Hepatocyte (in vitro differentiated cells): ENCODE measurements around the gene ATP6V1E1. TPM values are rescaled to one million over a fixed set of nuclear protein-coding genes. Genes with fewer than 3 reads are reported as not detected.

ENCODE experiments used
- DNase-seq: peaks from one replicate; pipeline ENCODE4 v3.0.0-alpha.2; 2016; ENCODE audit warnings: low spot score
- H2AFZ ChIP-seq: fragments of 200-600 bp; sonication (generic); 2 replicates; pipeline ENCODE4 v1.6.0; 2016; ENCODE audit warnings: antibody characterized with exemption, mild to moderate bottlenecking
- H3K27ac ChIP-seq: fragments of 200-600 bp; sonication (generic); 2 replicates; pipeline ENCODE4 v1.5.1; 2016; ENCODE audit warnings: mild to moderate bottlenecking
- H3K27me3 ChIP-seq: fragments of 200-600 bp; sonication (generic); 2 replicates; pipeline ENCODE4 v1.6.1; 2016
- H3K36me3 ChIP-seq: fragments of 200-600 bp; sonication (generic); replicated peaks from 2 replicates; pipeline ENCODE4 v1.5.1; 2016; ENCODE audit warnings: low read depth; ENCODE audit not compliant: insufficient read depth
- H3K4me1 ChIP-seq: fragments of 200-600 bp; sonication (generic); 2 replicates; pipeline ENCODE4 v1.5.1; 2016; ENCODE audit warnings: mild to moderate bottlenecking, moderate library complexity; ENCODE audit not compliant: insufficient read depth
- H3K4me2 ChIP-seq: fragments of 200-600 bp; sonication (generic); 2 replicates; pipeline ENCODE4 v1.6.0; 2016
- H3K4me3 ChIP-seq: fragments of 200-600 bp; sonication (generic); 2 replicates; pipeline ENCODE4 v1.5.1; 2016; ENCODE audit warnings: mild to moderate bottlenecking
- H3K79me2 ChIP-seq: fragments of 200-600 bp; sonication (generic); 2 replicates; pipeline ENCODE4 v1.6.0; 2017; ENCODE audit warnings: mild to moderate bottlenecking
- H3K9me2 ChIP-seq: fragments of 200-600 bp; sonication (generic); replicated peaks from 2 replicates; pipeline ENCODE4 v1.6.0; 2017; ENCODE audit warnings: mild to moderate bottlenecking; ENCODE audit not compliant: insufficient read depth
- H3K9me3 ChIP-seq: fragments of 200-600 bp; sonication (generic); 2 replicates; pipeline ENCODE4 v1.5.1; 2016; ENCODE audit warnings: low read depth, mild to moderate bottlenecking
- H4K20me1 ChIP-seq: fragments of 200-600 bp; sonication (generic); 2 replicates; pipeline ENCODE4 v1.6.0; 2016; ENCODE audit warnings: mild to moderate bottlenecking; ENCODE audit not compliant: insufficient read depth, poor library complexity, severe bottlenecking
- EZH2 ChIP-seq: fragments of 200-600 bp; sonication (generic); IDR thresholded peaks from 2 replicates; pipeline ENCODE4 v1.6.1; 2016; ENCODE audit warnings: antibody characterized with exemption, mild to moderate bottlenecking, borderline replicate concordance
- EZH2phosphoT487 ChIP-seq: fragments of 200-600 bp; sonication (generic); IDR thresholded peaks from one replicate; pipeline ENCODE4 v1.6.1; 2018; ENCODE audit warnings: antibody characterized with exemption, mild to moderate bottlenecking, low read depth, moderate library complexity; ENCODE audit not compliant: unreplicated experiment, severe bottlenecking
- WGBS: methylation state at CpG from one replicate; pipeline ENCODE4 v1.1.6; 2016; ENCODE audit warnings: low lambda C conversion rate; ENCODE audit errors: missing lambda C conversion rate; 5-methylcytosine and 5-hydroxymethylcytosine counted together
- polyA plus RNA-seq: library from polyadenylated mRNA; unstranded; fragments of >200 nt; fragmentation: Nextera tagmentation; extraction: Ambion mirVana; gene quantifications from 2 replicates; pipeline ENCODE4 v1.2.1, GENCODE V29; 2016
- total RNA-seq: library from RNA; depleted of rRNA; stranded (reverse); fragments of >200 nt; gene quantifications from 2 replicates; pipeline ENCODE4 v1.2.3, GENCODE V29; 2014
- TF ChIP-seq, protein P1 (sequence below): fragments of 200-600 bp; sonication (generic); IDR thresholded peaks from 2 replicates; pipeline ENCODE4 v1.5.1; 2016; ENCODE audit warnings: antibody characterized with exemption, mild to moderate bottlenecking; ENCODE audit not compliant: poor library complexity

ATP6V1E1 gene
- total and polyA plus RNA-seq, 2 experiments from 2014 or later = 122 to 145 TPM

- H3K4me3 ChIP-seq = peak overlapping the region; percentile 37
- H3K4me1 ChIP-seq = peaks cover 27% of the 10 kb centered on the region
- TF ChIP-seq EZH2 (no peak), EZH2phosphoT487 (no peak)
- TF ChIP-seq, protein P1, sequence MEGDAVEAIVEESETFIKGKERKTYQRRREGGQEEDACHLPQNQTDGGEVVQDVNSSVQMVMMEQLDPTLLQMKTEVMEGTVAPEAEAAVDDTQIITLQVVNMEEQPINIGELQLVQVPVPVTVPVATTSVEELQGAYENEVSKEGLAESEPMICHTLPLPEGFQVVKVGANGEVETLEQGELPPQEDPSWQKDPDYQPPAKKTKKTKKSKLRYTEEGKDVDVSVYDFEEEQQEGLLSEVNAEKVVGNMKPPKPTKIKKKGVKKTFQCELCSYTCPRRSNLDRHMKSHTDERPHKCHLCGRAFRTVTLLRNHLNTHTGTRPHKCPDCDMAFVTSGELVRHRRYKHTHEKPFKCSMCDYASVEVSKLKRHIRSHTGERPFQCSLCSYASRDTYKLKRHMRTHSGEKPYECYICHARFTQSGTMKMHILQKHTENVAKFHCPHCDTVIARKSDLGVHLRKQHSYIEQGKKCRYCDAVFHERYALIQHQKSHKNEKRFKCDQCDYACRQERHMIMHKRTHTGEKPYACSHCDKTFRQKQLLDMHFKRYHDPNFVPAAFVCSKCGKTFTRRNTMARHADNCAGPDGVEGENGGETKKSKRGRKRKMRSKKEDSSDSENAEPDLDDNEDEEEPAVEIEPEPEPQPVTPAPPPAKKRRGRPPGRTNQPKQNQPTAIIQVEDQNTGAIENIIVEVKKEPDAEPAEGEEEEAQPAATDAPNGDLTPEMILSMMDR = no peak
- peak overlapping the region; percentile 92 for H3K27ac ChIP-seq
- peaks cover 44% of the 10 kb centered on the region for H3K79me2 ChIP-seq
- no peaks in the 10 kb centered on the region for H3K9me3 ChIP-seq
- DNase-seq = no peak
- no peaks in the 10 kb centered on the region for H3K36me3 ChIP-seq
- H2AFZ ChIP-seq = peak overlapping the region; percentile 31
- H3K9me2 ChIP-seq = no peaks in the 10 kb centered on the region
- H3K27me3 ChIP-seq = no peaks in the 10 kb centered on the region
- peak overlapping the region; percentile 75 for H3K4me2 ChIP-seq
- peaks cover 23% of the 10 kb centered on the region for H4K20me1 ChIP-seq
- WGBS = 0% methylated on average over 1 of the region's 1 CpG
Observed at GRCh38 chr22:17629173-17629489, 582 bp upstream of the ATP6V1E1 start.

- Histone ChIP-seq H3K79me2 (peaks cover 55% of the 10 kb centered on the region), H3K27me3 (no peaks in the 10 kb centered on the region)
- no peak for DNase-seq
Observed at GRCh38 chr22:17627961-17628405, 566 bp downstream of the ATP6V1E1 start.

GRCh38 chr22:17613280-17613679 is 15.3 kb downstream of the ATP6V1E1 start:
- no peaks in the 10 kb centered on the region for H3K9me3 ChIP-seq
- H3K4me3 ChIP-seq = no peak overlapping the region
- H3K79me2 ChIP-seq = peaks cover 42% of the 10 kb centered on the region
- H3K9me2 ChIP-seq = no peaks in the 10 kb centered on the region
- 97% methylated on average over 7 of the region's 7 CpGs for WGBS
- H3K27me3 ChIP-seq = no peaks in the 10 kb centered on the region
- peaks cover 2% of the 10 kb centered on the region for H4K20me1 ChIP-seq
- no peak for DNase-seq
- peaks cover 9% of the 10 kb centered on the region for H3K36me3 ChIP-seq
- no peak for TF ChIP-seq EZH2
- H2AFZ ChIP-seq = no peak overlapping the region
- H3K4me2 ChIP-seq = no peak overlapping the region
- H3K27ac ChIP-seq = no peak overlapping the region
- no peaks in the 10 kb centered on the region for H3K4me1 ChIP-seq

More at GRCh38 chr22:17627961-17628405, 566 bp downstream of the ATP6V1E1 start:
- H3K9me3 ChIP-seq = no peaks in the 10 kb centered on the region
- H2AFZ ChIP-seq = peak overlapping the region; percentile 30
- peak overlapping the region; percentile 92 for H3K27ac ChIP-seq
- no peaks in the 10 kb centered on the region for H3K36me3 ChIP-seq
- peak overlapping the region; percentile 93 for H3K4me2 ChIP-seq
- H4K20me1 ChIP-seq = peaks cover 27% of the 10 kb centered on the region
- H3K9me2 ChIP-seq = no peaks in the 10 kb centered on the region
- TF ChIP-seq, protein P1 = no peak
- TF ChIP-seq EZH2phosphoT487 = no peak
- no peak for TF ChIP-seq EZH2
- peaks cover 19% of the 10 kb centered on the region for H3K4me1 ChIP-seq
- WGBS = 21% methylated on average over 24 of the region's 24 CpGs
- peak overlapping the region; percentile 74 for H3K4me3 ChIP-seq

GRCh38 chr22:17612057-17612456 is 16.5 kb downstream of the ATP6V1E1 start:
- H3K4me2 ChIP-seq = no peak overlapping the region
- TF ChIP-seq EZH2phosphoT487 = no peak
- no peak for TF ChIP-seq EZH2
- TF ChIP-seq, protein P1 = no peak
- WGBS = 97% methylated on average over 3 of the region's 3 CpGs
- no peaks in the 10 kb centered on the region for H3K27me3 ChIP-seq
- no peak for DNase-seq
- no peaks in the 10 kb centered on the region for H3K9me2 ChIP-seq
- no peak overlapping the region for H2AFZ ChIP-seq
- peaks cover 2% of the 10 kb centered on the region for H4K20me1 ChIP-seq
- H3K79me2 ChIP-seq = peaks cover 49% of the 10 kb centered on the region
- H3K27ac ChIP-seq = no peak overlapping the region
- no peak overlapping the region for H3K4me3 ChIP-seq
- H3K9me3 ChIP-seq = no peaks in the 10 kb centered on the region
- peaks cover 9% of the 10 kb centered on the region for H3K36me3 ChIP-seq
- no peaks in the 10 kb centered on the region for H3K4me1 ChIP-seq
